Astrocyte of the hippocampus (primary cell): Measurements from ENCODE around the gene BCLAF3.

Experiments used
- DNase-seq: peaks from one replicate; pipeline ENCODE4 v3.0.0; 2011; ENCODE audit warnings: low read depth, low spot score

BCLAF3 gene

GRCh38 chrX:19966056-19966455 is 24.8 kb downstream of the BCLAF3 start:
- no peak for DNase-seq

- DNase-seq = no peak
Measured at GRCh38 chrX:19964017-19964710, 26.7 kb downstream of the BCLAF3 start.

- no peak for DNase-seq
Measured at GRCh38 chrX:19960913-19961312, 29.9 kb downstream of the BCLAF3 start.

GRCh38 chrX:19958552-19959486 is 32.0 kb downstream of the BCLAF3 start:
- DNase-seq = peak; percentile 8

GRCh38 chrX:19956923-19957322 is 33.9 kb downstream of the BCLAF3 start:
- peak; percentile 77 for DNase-seq

- no peak for DNase-seq
Measured at GRCh38 chrX:19956306-19956705, 34.6 kb downstream of the BCLAF3 start.

- DNase-seq = peak; percentile 2
Measured at GRCh38 chrX:19955306-19955705, 35.6 kb downstream of the BCLAF3 start.

- no peak for DNase-seq
Measured at GRCh38 chrX:19954335-19955096, 36.3 kb downstream of the BCLAF3 start.

- DNase-seq = no peak
Measured at GRCh38 chrX:19953145-19953544, 37.7 kb downstream of the BCLAF3 start.

- DNase-seq = no peak
Measured at GRCh38 chrX:19949340-19949739, 41.5 kb downstream of the BCLAF3 start.

- no peak for DNase-seq
Measured at GRCh38 chrX:19947612-19948011, 43.2 kb downstream of the BCLAF3 start.
